H1 (cell line): ENCODE results near the gene REC8. TPM values are rescaled to one million over a fixed set of nuclear protein-coding genes. Genes with fewer than 3 reads are reported as not detected.

Source experiments
- ATF2 ChIP-seq: IDR thresholded peaks from 2 replicates; pipeline ENCODE4 v1.6.1; 2012; ENCODE audit warnings: low read length, inconsistent platforms
- BCL11A ChIP-seq, 2 experiments: IDR thresholded peaks; one replicate each; pipeline ENCODE4 v1.6.1; 2011; ENCODE audit warnings: low read depth in 2 of 2, low read length in 2 of 2, mild to moderate bottlenecking in 2 of 2
- SUZ12 ChIP-seq: fragments of 200-600 bp; sonication (generic); IDR thresholded peaks from 2 replicates; pipeline ENCODE4 v1.6.1; 2012; ENCODE audit warnings: mild to moderate bottlenecking, inconsistent platforms, low read length, moderate library complexity, mixed read lengths
- polyA plus RNA-seq, 7 experiments: library from polyadenylated mRNA; depleted of rRNA in 3 of 7; stranded (reverse) in 5 of 7; unstranded in 2 of 7; fragments of >200 nt in 5 of 7; fragments of 200-250 nt in 2 of 7; gene quantifications; 1 replicate in 5 of 7; 2 replicates in 1 of 7; 4 replicates in 1 of 7; pipeline versions ENCODE4 v1.2.1 to v1.2.3, GENCODE V29; 2011 to 2013; ENCODE audit warnings: missing spikeins in 2 of 7, mixed read lengths in 2 of 7
- total RNA-seq: library from RNA; stranded (reverse); fragmentation: NEBNext Ultra II Directional; extraction: Animal tissue kit (Norgen Biotek cat#: 25700); gene quantifications from 2 replicates; pipeline ENCODE4 v1.2.1, GENCODE V29; 2021

Gene REC8
- total and polyA plus RNA-seq, 2 of the 8 experiments (the other 6 are each of a cell fraction or from before 2014, with no cell fraction given), result 9.8 to 28.5 TPM

- TF ChIP-seq ATF2, result no peak
- TF ChIP-seq SUZ12, result no peak
- TF ChIP-seq BCL11A (IDR thresholded peaks at IDR 0.05; ENCODE audit: low read depth in 2 of 2, low read length in 2 of 2), result no peak
These were observed 20.3 kb upstream of the REC8 start (continued) for GRCh38 chr14:24151404-24152080.
